H9 (cell line): ENCODE results near the gene ANAPC15. TPM values are rescaled to one million over a fixed set of nuclear protein-coding genes. Genes with fewer than 3 reads are reported as not detected.
A peak's percentile ranks its signal among the peaks of the same experiment; 100 is the strongest.

ENCODE experiments used
- DNase-seq: peaks from one replicate; pipeline ENCODE4 v3.0.0-alpha.2; 2017
- H2AFZ ChIP-seq: one replicate; pipeline ENCODE4 v1.6.1; 2013; ENCODE audit warnings: mild to moderate bottlenecking, low read length, control low read depth, moderate library complexity
- H2AK5ac ChIP-seq: 2 replicates; pipeline ENCODE4 v1.6.1; 2013; ENCODE audit warnings: low read length, control low read depth, mixed read lengths; ENCODE audit not compliant: insufficient read length
- H2BK120ac ChIP-seq: one replicate; pipeline ENCODE4 v1.6.1; 2013; ENCODE audit warnings: low read depth, mild to moderate bottlenecking, low read length, control low read depth, inconsistent platforms; ENCODE audit not compliant: poor library complexity, severe bottlenecking
- H2BK12ac ChIP-seq: 2 replicates; pipeline ENCODE4 v1.6.1; 2013; ENCODE audit warnings: low read length, control low read depth, mixed read lengths, low read depth; ENCODE audit not compliant: insufficient read length
- H2BK15ac ChIP-seq: 2 replicates; pipeline ENCODE4 v1.6.1; 2013; ENCODE audit warnings: low read depth, low read length, control low read depth
- H2BK20ac ChIP-seq: one replicate; pipeline ENCODE4 v1.6.1; 2013; ENCODE audit warnings: low read depth, mild to moderate bottlenecking, low read length, control low read depth, inconsistent platforms; ENCODE audit not compliant: poor library complexity, severe bottlenecking
- H2BK5ac ChIP-seq: 2 replicates; pipeline ENCODE4 v1.6.1; 2013; ENCODE audit warnings: low read length, control low read depth, mixed read lengths; ENCODE audit not compliant: insufficient read length
- H3K14ac ChIP-seq: 2 replicates; pipeline ENCODE4 v1.6.1; 2013; ENCODE audit warnings: low read length, control low read depth; ENCODE audit not compliant: insufficient read depth
- H3K18ac ChIP-seq: 2 replicates; pipeline ENCODE4 v1.6.1; 2013; ENCODE audit warnings: low read depth, mild to moderate bottlenecking, mixed read lengths, low read length, control low read depth; ENCODE audit not compliant: insufficient read length
- H3K23ac ChIP-seq: 2 replicates; pipeline ENCODE4 v1.6.1; 2013; ENCODE audit warnings: low read length, control low read depth, mixed read lengths, low read depth; ENCODE audit not compliant: insufficient read length
- H3K23me2 ChIP-seq: 2 replicates; pipeline ENCODE4 v1.6.1; 2013; ENCODE audit warnings: low read depth, mild to moderate bottlenecking, mixed read lengths, low read length, control low read depth; ENCODE audit not compliant: insufficient read length, poor library complexity, severe bottlenecking
- H3K27ac ChIP-seq: 2 replicates; pipeline ENCODE4 v1.5.1; 2013; ENCODE audit warnings: low read length, control low read depth, mixed read lengths, low read depth; ENCODE audit not compliant: insufficient read length
- H3K27me3 ChIP-seq: 2 replicates; pipeline ENCODE4 v1.6.1; 2013; ENCODE audit warnings: low read length, control low read depth, inconsistent platforms; ENCODE audit not compliant: insufficient read depth
- H3K4ac ChIP-seq: 2 replicates; pipeline ENCODE4 v1.6.1; 2013; ENCODE audit warnings: low read depth, mild to moderate bottlenecking, control low read depth, inconsistent platforms, low read length, moderate library complexity
- H3K4me1 ChIP-seq: 2 replicates; pipeline ENCODE4 v1.6.1; 2013; ENCODE audit warnings: low read length, control low read depth, inconsistent platforms; ENCODE audit not compliant: insufficient read depth
- H3K4me2 ChIP-seq: 2 replicates; pipeline ENCODE4 v1.6.1; 2013; ENCODE audit warnings: low read length, control low read depth, mixed read lengths; ENCODE audit not compliant: insufficient read length, insufficient read depth
- H3K56ac ChIP-seq: 2 replicates; pipeline ENCODE4 v1.6.1; 2013; ENCODE audit warnings: low read depth, mild to moderate bottlenecking, mixed read lengths, low read length, control low read depth; ENCODE audit not compliant: insufficient read length
- H3K79me1 ChIP-seq: 2 replicates; pipeline ENCODE4 v1.6.1; 2013; ENCODE audit warnings: low read depth, mild to moderate bottlenecking, moderate library complexity, low read length, control low read depth, inconsistent platforms; ENCODE audit not compliant: insufficient read depth, poor library complexity, severe bottlenecking
- H3K79me2 ChIP-seq: 2 replicates; pipeline ENCODE4 v1.6.1; 2013; ENCODE audit warnings: low read length, control low read depth, inconsistent platforms; ENCODE audit not compliant: insufficient read depth
- H3K9ac ChIP-seq: 2 replicates; pipeline ENCODE4 v1.6.1; 2013; ENCODE audit warnings: low read length, control low read depth, mixed read lengths; ENCODE audit not compliant: insufficient read length; ENCODE audit errors: extremely low read depth
- H3K9me3 ChIP-seq: one replicate; pipeline ENCODE4 v1.6.1; 2013; ENCODE audit warnings: low read depth, low read length, inconsistent platforms; ENCODE audit not compliant: control insufficient read depth
- H3T11ph ChIP-seq: one replicate; pipeline ENCODE4 v1.6.1; 2013; ENCODE audit warnings: mild to moderate bottlenecking, low read length, control low read depth, inconsistent platforms
- H4K20me1 ChIP-seq: one replicate; pipeline ENCODE4 v1.6.1; 2013; ENCODE audit not compliant: control insufficient read depth, insufficient read length, insufficient read depth
- H4K5ac ChIP-seq: 2 replicates; pipeline ENCODE4 v1.6.1; 2013; ENCODE audit warnings: low read depth, mild to moderate bottlenecking, mixed read lengths, low read length, control low read depth; ENCODE audit not compliant: insufficient read length
- H4K8ac ChIP-seq: replicated peaks from 2 replicates; pipeline ENCODE4 v1.6.1; 2013; ENCODE audit warnings: low read length, control low read depth, mixed read lengths, low read depth; ENCODE audit not compliant: insufficient read length
- H4K91ac ChIP-seq: 2 replicates; pipeline ENCODE4 v1.6.1; 2013; ENCODE audit warnings: low read depth, mild to moderate bottlenecking, moderate library complexity, mixed read lengths, low read length, control low read depth; ENCODE audit not compliant: insufficient read length
- H3K27ac Mint-ChIP-seq, 3 experiments: 2 replicates in 2 of 3; 3 replicates in 1 of 3; pipeline ENCODE4 v1.8.0; 2020 to 2021; ENCODE audit warnings: mixed read lengths in 3 of 3, mild to moderate bottlenecking in 1 of 3, moderate library complexity in 1 of 3
- H3K27me3 Mint-ChIP-seq: 2 replicates; pipeline ENCODE4 v1.8.0; 2021; ENCODE audit warnings: low read depth, mild to moderate bottlenecking, moderate library complexity, mixed read lengths
- H3K36me3 Mint-ChIP-seq, 3 experiments: 2 replicates in 2 of 3; 3 replicates in 1 of 3; pipeline ENCODE4 v1.8.0; 2020 to 2021; ENCODE audit warnings: low read depth in 3 of 3, mixed read lengths in 3 of 3; ENCODE audit not compliant: insufficient read depth in 1 of 3
- H3K4me1 Mint-ChIP-seq, 2 experiments: 2 replicates each; pipeline ENCODE4 v1.8.0; 2020; ENCODE audit warnings: mixed read lengths in 2 of 2
- H3K4me3 Mint-ChIP-seq, 2 experiments: 2 replicates in 1 of 2; 3 replicates in 1 of 2; pipeline ENCODE4 v1.8.0; 2020 to 2021; ENCODE audit warnings: mild to moderate bottlenecking in 2 of 2, mixed read lengths in 2 of 2, moderate library complexity in 1 of 2
- H3K9me3 Mint-ChIP-seq, 2 experiments: 2 replicates in 1 of 2; 3 replicates in 1 of 2; pipeline ENCODE4 v1.8.0; 2020; ENCODE audit warnings: mild to moderate bottlenecking in 2 of 2, mixed read lengths in 2 of 2, moderate library complexity in 1 of 2
- WGBS: extraction: QIAGEN DNeasy Blood & Tissue Kit; methylation state at CpG from one replicate; pipeline ENCODE4 v1.1.7; 2013; ENCODE audit warnings: missing lambda C conversion rate, low lambda C conversion rate, mixed read lengths; ENCODE audit not compliant: insufficient read length; ENCODE audit errors: extremely low coverage; 5-methylcytosine and 5-hydroxymethylcytosine counted together
- total RNA-seq: library from RNA; stranded (reverse); gene quantifications from 2 replicates; pipeline ENCODE4 v1.2.1, GENCODE V29; 2021
- TF ChIP-seq, protein P1 (sequence below): fragments of 200-600 bp; sonication (generic); conservative IDR thresholded peaks from 3 replicates; pipeline ENCODE4 v1.8.0; 2021; ENCODE audit warnings: antibody characterized with exemption, mild to moderate bottlenecking

Gene ANAPC15
- total RNA-seq, 1 experiment from 2014 or later: 72.6 TPM

DNA sequence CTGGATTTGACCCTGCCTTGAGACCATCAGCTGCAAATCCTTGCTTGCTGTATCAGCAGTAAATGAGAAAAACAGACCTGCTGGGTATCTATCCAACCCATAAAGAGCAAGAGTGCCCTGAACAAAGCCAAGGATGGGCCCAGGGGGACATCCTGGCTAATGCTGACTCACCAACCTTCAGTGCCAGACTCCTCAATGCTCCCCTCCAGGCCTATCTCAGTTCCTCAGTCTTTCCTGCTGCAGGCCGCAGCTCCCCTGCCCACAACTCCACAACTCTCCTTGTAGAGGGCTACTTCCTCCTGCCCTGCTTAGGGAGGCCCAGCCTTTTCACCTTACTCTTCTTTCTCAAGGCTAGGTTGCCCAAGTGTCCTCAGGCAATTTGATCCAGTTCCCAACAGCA is 12.0 kb downstream of the ANAPC15 start:
- Histone ChIP-seq H4K8ac (no peak overlapping the region), H4K20me1 (peaks cover 2% of the 10 kb centered on the region), H3K23me2 (peaks cover 7% of the 10 kb centered on the region), H3K27me3 (no peaks in the 10 kb centered on the region), H3K18ac (no peak overlapping the region), H3K9me3 (no peaks in the 10 kb centered on the region), H2AFZ (no peak overlapping the region), H4K91ac (no peak overlapping the region), H4K5ac (no peak overlapping the region), H3K27ac (no peak overlapping the region), H2AK5ac (no peak overlapping the region), H3K14ac (no peak overlapping the region), H3K56ac (no peak overlapping the region), H2BK120ac (no peak overlapping the region), H3K4me1 (no peaks in the 10 kb centered on the region; the same call in 1 of the 2 replicates), H3K4ac (no peak overlapping the region), H2BK5ac (no peak overlapping the region), H3K4me2 (no peak overlapping the region), H2BK15ac (no peak overlapping the region), H3K79me1 (peaks cover 3% of the 10 kb centered on the region), H2BK12ac (no peak overlapping the region), H3K23ac (no peak overlapping the region), H2BK20ac (no peak overlapping the region), H3K79me2 (peaks cover 14% of the 10 kb centered on the region; the same call in 1 of the 2 replicates), H3K9ac (peak overlapping the region; percentile 8), H3T11ph (no peak overlapping the region)
- H3K36me3 Mint-ChIP-seq: peaks cover 23 to 54% (median 42%) of the 10 kb centered on the region in 3 experiments
- no peak for DNase-seq
- TF ChIP-seq, protein P1, sequence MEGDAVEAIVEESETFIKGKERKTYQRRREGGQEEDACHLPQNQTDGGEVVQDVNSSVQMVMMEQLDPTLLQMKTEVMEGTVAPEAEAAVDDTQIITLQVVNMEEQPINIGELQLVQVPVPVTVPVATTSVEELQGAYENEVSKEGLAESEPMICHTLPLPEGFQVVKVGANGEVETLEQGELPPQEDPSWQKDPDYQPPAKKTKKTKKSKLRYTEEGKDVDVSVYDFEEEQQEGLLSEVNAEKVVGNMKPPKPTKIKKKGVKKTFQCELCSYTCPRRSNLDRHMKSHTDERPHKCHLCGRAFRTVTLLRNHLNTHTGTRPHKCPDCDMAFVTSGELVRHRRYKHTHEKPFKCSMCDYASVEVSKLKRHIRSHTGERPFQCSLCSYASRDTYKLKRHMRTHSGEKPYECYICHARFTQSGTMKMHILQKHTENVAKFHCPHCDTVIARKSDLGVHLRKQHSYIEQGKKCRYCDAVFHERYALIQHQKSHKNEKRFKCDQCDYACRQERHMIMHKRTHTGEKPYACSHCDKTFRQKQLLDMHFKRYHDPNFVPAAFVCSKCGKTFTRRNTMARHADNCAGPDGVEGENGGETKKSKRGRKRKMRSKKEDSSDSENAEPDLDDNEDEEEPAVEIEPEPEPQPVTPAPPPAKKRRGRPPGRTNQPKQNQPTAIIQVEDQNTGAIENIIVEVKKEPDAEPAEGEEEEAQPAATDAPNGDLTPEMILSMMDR: no peak
- H3K27ac Mint-ChIP-seq: peak overlapping the region in 1 of 3 experiments; percentile 91; a peak in 3 of 7 replicates
- peaks cover 24 to 30% of the 10 kb centered on the region in 2 experiments for H3K4me1 Mint-ChIP-seq
- no peak overlapping the region; a peak in 2 of 5 replicates for H3K4me3 Mint-ChIP-seq
- no peaks in the 10 kb centered on the region for H3K27me3 Mint-ChIP-seq
- no CpG with 5 or more reads among the region's 1 CpG for WGBS
- no peaks in the 10 kb centered on the region for H3K9me3 Mint-ChIP-seq
